HG02884 (cell line): ENCODE measurements around the gene KCNE5.
"Not testable (repeated sequence)": the region's sequence is repeated elsewhere in the genome, so short reads cannot be mapped to it uniquely, and the experiment has no call there.

Experiments used
- ATAC-seq: cut with Tn5 transposase; IDR thresholded peaks from one replicate; pipeline ENCODE4 v1.9.1; 2021; ENCODE audit warnings: mild to moderate bottlenecking, moderate library complexity; ENCODE audit not compliant: unreplicated experiment

KCNE5 gene

DNA sequence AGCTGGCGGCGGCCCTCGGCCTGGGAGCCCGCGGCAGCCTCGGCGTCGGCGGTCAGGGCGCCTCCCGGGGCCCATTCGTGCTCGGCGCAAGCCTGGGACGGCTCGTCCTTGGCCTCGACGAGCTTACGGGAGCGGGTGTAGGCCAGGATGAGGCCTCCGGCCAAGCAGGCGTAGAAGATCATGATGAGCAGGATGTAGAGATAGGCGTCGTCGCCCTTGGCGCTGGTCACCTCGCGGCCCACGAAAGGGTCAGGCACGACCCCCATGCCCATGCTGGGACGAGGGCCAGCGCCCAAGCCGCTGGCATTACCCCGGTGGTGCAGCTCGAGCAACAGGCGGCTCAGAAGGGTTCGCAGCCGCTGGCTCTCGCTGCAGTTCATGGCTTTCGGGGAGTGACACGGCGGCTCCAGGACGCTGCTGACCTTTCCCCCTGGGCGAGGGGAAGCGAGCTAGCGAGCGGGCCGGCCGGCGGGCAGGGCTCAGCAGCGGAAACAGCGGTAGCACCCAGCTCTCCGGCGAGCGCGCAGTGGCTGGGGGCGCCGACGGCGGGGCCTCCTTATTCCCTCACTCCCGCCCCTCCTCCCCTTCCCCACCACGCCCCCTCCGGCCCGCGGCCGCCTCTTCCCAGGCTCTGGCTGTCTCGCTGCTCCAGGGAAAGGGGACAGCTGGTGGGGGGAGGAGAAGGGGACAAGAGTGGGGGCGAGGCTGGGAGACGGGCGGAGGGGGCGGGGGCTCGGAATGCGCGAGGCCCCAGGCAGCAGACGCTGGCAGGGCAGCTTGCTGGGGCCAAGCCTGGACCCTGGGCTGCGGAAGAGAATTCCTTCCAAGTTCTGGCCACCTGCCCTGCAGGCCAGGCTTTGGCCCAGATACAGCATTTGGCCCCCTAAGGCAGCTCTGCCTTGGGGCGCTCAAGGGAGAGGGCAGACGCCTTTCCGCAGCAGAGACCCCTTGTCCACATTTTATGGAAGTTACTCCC is at the start of gene KCNE5:
Gene KCNE5 (minus strand): TSS at position 532 of the 976 bp plus-strand sequence. CDS start 152 bp downstream, at position 380.
- no peak for ATAC-seq

GRCh38 chrX:109672239-109672638 is 47.3 kb upstream of the KCNE5 start:
- ATAC-seq: no peak

- not testable (repeated sequence) for ATAC-seq
Measured at GRCh38 chrX:109671170-109671569, 46.2 kb upstream of the KCNE5 start.

DNA sequence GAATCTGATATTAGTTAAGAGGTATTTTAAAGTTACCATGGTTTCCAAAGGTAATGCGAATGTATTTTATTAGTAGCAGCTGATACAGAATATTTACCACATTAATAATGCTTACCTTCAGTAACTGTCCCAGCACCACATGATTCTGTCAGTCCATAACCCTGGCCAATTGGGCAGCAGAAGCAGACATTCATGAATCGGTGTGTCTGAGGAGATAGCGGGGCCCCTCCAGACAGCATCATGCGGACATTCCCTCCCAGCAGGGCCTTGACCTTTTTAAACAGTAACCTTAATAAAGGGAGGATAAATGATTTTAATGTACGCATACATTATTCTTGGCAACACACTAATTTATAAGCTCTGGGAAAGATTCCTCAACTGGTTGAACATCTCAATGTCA is 43.0 kb upstream of the KCNE5 start:
- no peak for ATAC-seq

DNA sequence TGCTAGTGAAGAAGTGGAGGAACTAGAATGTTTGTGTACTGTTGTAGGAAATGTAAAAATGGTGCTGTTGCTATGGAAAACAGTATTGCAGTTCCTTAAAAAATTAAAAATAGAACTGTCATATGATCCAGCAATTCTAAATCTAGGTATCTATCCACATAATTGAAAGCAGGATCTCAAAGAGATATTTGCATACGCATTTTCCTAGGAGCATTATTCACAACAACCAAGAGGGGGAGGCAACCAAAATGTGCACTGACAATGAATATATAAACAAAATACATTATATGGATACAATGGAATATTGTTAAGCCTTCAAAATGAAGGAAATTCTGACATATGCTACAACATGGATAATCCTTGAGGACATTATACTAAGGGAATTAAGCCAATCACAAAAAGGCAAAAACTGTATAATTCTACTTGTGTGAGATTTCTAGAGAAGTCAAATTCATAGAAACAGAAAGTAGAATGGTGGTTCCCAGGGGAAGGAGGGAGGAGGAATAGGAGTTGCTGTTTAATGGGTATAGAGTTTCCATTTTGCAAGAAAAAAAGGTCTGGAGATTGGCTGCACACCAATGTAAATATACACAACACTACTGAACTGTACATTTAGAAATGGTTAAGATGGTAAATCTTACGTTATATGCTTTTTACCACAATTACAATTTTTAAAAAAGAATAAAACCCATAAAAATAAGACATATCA is 35.6 kb upstream of the KCNE5 start:
- no peak for ATAC-seq

DNA sequence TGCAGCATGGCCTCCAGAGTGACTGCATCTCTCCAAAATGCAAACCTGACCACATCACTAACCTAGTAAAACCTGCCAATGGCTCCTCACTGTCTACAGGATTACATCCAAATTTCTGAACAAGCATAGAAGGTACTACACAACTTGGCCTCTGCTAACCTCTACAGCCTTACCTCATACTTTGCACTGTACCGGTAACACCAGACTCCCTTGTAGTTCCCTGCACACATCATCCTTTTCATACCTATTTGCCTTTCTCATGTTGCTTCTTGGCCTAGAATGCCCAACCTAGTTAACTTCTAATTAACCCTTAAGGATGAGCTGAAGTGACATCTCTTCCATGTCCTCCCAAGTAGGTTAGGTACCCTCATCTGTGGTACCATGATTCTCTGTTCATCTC is 33.4 kb upstream of the KCNE5 start:
- ATAC-seq: no peak

GRCh38 chrX:109657364-109657763 is 32.4 kb upstream of the KCNE5 start:
- ATAC-seq: not testable (repeated sequence)

- no peak for ATAC-seq
Measured at GRCh38 chrX:109656774-109657173, 31.8 kb upstream of the KCNE5 start.

DNA sequence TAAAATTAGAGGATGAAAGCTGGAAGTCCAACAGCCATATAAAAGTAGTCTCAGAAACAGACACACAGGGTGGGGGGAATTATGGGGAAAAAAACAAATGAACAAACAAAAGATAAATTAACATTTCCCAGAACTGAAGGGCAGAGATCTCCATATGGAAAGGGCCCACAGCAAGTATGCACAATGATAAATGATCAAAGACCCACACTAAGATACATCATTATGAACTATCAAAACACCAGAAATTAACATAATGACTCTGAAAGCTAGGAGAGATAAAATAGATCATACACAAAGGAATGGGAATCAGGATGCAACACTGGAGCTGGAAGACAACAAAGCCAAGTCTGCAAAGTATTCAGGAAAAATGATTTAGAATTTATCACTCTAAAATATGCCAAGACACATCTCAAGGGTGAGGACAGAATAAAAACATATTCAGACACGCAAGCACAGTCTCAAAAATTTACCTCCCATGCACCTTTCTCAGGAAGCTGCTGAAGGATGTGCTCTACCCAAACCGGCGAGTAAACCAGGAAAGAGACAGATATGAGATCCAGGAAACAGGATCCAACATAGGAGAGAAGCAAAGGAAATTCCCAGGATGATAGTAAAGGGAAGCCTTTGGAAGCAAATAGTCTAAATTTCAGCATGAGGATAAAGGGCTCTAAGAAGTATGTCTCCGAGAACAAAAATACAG is 30.7 kb upstream of the KCNE5 start:
- no peak for ATAC-seq

- no peak for ATAC-seq
Measured at GRCh38 chrX:109654516-109655109, 29.6 kb upstream of the KCNE5 start.

- ATAC-seq: not testable (repeated sequence)
Measured at GRCh38 chrX:109644671-109645070, 19.7 kb upstream of the KCNE5 start.

DNA sequence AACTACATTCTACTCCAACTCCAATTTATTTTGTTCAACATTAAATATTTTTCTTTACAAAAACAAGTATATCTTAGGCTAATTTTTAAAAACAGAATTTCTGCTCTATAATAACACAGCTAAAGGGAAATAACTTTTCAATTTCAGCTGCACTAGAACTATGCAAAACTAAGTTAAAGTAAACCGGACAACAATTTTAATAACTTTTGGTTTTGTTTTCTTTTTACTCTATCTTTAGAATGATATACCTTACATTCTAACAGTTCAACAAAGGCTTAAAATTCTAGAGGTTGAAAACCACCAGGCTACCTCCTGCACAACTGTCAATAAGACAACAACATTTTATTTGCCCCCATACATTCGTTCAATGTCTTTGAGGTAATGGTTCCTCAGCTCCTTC is 18.7 kb upstream of the KCNE5 start:
- no peak for ATAC-seq

GRCh38 chrX:109638158-109638557 is 13.2 kb upstream of the KCNE5 start:
- no peak for ATAC-seq

DNA sequence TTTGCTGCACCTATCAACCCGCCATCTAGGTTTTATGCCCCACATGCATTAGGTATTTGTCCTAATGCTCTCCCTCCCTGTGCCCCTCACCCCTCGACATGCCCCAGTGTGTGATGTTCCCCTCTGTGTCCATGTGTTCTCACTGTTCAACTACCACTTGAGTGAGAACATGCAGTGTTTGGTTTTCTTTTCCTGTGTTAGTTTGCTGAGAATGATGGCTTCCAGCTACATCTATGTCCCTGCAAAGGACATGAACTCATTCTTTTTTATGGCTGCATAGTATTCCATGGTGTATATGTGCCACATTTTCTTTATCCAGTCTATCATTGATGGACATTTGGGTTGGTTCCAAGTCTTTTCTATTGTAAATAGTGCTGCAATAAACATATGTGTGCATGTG is 12.5 kb upstream of the KCNE5 start:
- not testable (repeated sequence) for ATAC-seq

DNA sequence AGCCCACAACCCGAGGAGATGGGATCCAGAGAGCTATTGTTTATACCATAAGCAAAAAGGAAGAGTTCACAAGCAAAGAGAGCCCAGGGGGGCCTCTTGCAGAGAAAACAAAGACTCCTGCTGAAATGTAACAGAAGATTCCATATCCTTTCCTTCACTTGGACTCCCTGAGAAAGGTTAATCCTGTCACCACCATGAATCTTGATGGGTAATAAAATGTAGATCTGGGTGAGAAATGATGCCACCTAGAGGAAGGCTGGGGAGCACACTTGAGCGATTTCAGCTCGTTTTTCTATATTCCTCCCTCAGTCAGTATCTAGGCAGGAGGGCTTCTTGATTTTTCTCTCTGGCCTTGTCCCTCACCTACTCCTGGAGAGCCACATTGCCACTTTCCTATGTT is 10.2 kb upstream of the KCNE5 start:
- ATAC-seq: no peak

GRCh38 chrX:109632906-109633504 is 8.0 kb upstream of the KCNE5 start:
- no peak for ATAC-seq

DNA sequence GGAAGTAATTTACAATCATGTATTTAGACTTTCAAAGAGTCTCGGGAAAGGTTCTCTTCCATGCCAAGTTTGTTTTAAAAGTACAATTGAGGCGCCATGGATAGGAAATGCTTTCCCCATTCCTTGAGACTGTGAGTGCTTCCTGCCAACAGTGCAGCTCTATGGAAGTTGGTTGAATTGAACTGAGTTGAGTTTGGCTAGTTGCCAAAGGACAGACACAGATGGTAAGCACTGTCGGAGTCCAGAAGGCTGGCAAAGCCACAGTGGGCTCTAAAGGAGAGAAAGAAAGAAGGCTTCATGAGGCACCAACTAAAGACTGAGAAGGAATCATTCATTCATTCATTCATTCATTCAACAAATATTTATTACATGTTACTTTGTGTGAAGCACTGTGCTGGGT is 4.3 kb upstream of the KCNE5 start:
- ATAC-seq: no peak

DNA sequence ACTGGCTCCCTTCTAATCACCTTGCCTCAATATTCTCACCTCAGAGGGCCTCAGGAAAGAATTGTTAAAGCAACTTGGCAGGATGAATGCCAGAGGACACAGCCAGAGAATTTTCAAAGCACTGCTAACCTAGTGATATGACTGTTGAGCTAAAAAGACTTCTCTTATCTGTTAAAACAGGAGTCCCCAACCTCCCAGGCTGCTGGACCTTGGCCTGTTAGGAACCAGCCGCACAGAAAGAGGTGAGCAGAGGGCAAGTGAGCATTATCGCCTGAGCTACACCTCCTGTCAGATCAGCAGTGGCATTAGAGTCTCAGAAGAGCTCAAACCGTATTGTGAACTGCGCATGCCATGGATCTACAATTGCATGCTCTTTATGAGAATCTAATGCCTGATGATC is 1.7 kb upstream of the KCNE5 start:
- ATAC-seq: no peak

- ATAC-seq: no peak
Measured at GRCh38 chrX:109623997-109624396, 975 bp downstream of the KCNE5 start.

DNA sequence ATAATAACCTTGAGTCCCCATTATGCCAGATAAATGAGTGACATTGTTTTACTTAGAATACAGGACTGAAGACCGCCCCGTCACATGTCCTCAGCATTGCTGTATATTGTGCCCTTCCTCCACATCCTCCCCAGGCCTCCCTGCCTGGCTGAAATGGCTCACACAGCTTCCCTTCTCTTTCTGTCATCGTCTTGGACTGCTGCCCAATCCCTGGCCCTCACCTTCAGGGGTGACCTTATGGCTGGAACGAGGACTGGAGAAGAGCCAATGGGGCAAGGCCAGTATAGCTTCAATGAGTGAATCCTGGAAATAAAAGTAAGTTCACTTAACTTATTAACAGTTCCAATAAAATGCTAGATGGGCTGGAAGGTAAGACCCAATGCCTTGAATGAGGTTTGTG is 2.7 kb downstream of the KCNE5 start:
- ATAC-seq: no peak

GRCh38 chrX:109619771-109620170 is 5.2 kb downstream of the KCNE5 start:
- no peak for ATAC-seq
